Ascending aorta (tissue), 2 donors: ENCODE measurements around the gene ADAM23. TPM values are rescaled to one million over a fixed set of nuclear protein-coding genes. Genes with fewer than 3 reads are reported as not detected.

Source experiments
- DNase-seq, 2 donors: peaks; one replicate each; pipeline ENCODE4 v3.0.0-alpha.2; 2019; ENCODE audit warnings: low spot score in 2 of 2
- H3K27ac ChIP-seq, 2 donors: fragments of 200-600 bp; sonication (generic); one replicate each; pipeline ENCODE4 v1.5.1; 2016 to 2017; ENCODE audit warnings: mild to moderate bottlenecking in 1 of 2
- H3K27me3 ChIP-seq: fragments of 200-600 bp; sonication (generic); one replicate; pipeline ENCODE4 v1.5.1; 2017
- H3K36me3 ChIP-seq, 2 donors: fragments of 200-600 bp; sonication (generic); one replicate each; pipeline ENCODE4 v1.5.1; 2016
- H3K4me1 ChIP-seq, 2 donors: fragments of 200-600 bp; sonication (generic); one replicate each; pipeline ENCODE4 v1.5.1; 2016 to 2017; ENCODE audit warnings: mild to moderate bottlenecking in 1 of 2
- H3K4me3 ChIP-seq, 2 donors: fragments of 200-600 bp; sonication (generic); one replicate each; pipeline ENCODE4 v1.5.1; 2016 to 2017; ENCODE audit warnings: mild to moderate bottlenecking in 1 of 2
- H3K9me3 ChIP-seq, 2 donors: fragments of 200-600 bp; sonication (generic); one replicate each; pipeline ENCODE4 v1.5.1; 2016
- intact Hi-C: fragments of 100-400 bp; cut with DNase I; formaldehyde crosslinking; loops from one replicate; pipeline ENCODE4 v1.15.1; 2023
- total RNA-seq: library from RNA; depleted of rRNA; stranded (reverse); fragments of >200 nt; gene quantifications from one replicate; pipeline ENCODE4 v1.1.0, GENCODE V29; 2016
- TF ChIP-seq, protein P1 (sequence below), 3 experiments: fragments of 200-600 bp in 2 of 3; fragments of 450-650 bp in 1 of 3; sonication (generic) in 2 of 3; IDR thresholded peaks; one replicate each; pipeline ENCODE4 v1.5.1; 2016 to 2019; ENCODE audit warnings: antibody characterized with exemption in 3 of 3, mild to moderate bottlenecking in 1 of 3, moderate library complexity in 1 of 3

ADAM23 gene
- total RNA-seq, 1 donor from 2014 or later = 2.3 TPM

DNA sequence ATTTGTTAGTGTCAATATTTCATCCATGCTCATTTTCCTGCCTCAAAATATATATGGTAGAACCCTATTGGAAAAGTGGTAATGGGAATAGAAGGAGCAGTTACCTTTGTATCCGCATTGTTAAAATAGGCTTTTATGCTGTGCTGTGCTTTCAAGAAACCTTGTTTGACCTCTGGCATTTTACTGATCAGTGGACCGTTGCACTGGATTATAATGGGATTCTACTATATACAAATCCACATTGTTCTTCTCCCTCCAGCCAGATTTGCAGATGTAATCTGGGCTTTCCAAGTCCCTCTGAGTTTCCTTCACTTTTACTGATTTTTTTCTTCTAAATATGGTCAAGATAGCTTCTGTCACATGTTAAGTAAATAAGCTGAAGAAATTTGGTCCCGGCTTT lies 175.7 kb downstream of the ADAM23 start:
- no peak for DNase-seq
- Histone ChIP-seq H3K27me3 (no peaks in the 10 kb centered on the region), H3K4me1 (no peaks in the 10 kb centered on the region), H3K4me3 (no peak overlapping the region), H3K9me3 (no peaks in the 10 kb centered on the region), H3K27ac (no peak overlapping the region), H3K36me3 (no peaks in the 10 kb centered on the region)
- TF ChIP-seq, protein P1, sequence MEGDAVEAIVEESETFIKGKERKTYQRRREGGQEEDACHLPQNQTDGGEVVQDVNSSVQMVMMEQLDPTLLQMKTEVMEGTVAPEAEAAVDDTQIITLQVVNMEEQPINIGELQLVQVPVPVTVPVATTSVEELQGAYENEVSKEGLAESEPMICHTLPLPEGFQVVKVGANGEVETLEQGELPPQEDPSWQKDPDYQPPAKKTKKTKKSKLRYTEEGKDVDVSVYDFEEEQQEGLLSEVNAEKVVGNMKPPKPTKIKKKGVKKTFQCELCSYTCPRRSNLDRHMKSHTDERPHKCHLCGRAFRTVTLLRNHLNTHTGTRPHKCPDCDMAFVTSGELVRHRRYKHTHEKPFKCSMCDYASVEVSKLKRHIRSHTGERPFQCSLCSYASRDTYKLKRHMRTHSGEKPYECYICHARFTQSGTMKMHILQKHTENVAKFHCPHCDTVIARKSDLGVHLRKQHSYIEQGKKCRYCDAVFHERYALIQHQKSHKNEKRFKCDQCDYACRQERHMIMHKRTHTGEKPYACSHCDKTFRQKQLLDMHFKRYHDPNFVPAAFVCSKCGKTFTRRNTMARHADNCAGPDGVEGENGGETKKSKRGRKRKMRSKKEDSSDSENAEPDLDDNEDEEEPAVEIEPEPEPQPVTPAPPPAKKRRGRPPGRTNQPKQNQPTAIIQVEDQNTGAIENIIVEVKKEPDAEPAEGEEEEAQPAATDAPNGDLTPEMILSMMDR (IDR thresholded peaks at IDR 0.05) = no peak
- intact Hi-C loops = no loop called here

DNA sequence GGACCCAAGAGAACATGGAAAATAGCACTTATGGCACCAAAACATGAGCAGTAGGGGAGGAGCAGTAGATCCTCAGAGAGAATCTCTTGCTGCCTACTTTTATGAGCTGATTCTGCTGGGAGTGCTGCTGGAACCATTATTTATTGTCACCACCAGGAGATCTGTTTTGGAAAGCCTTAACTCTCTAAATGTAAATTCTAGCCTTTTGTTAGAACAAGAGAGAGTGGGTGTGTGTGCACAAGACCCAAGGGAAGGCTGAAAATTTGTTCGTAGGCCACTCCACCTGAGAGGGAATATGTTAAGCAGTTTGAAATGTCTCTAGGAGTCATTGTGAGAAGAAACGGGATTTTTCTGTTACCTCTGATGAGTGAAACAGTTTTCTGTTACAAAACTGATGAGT lies 182.8 kb downstream of the ADAM23 start:
- no peak overlapping the region for H3K27ac ChIP-seq
- no peaks in the 10 kb centered on the region for H3K4me1 ChIP-seq
- no peaks in the 10 kb centered on the region for H3K9me3 ChIP-seq
- intact Hi-C loops = no loop called here
- DNase-seq = no peak
- TF ChIP-seq, protein P1 (IDR thresholded peaks at IDR 0.05) = no peak
- no peaks in the 10 kb centered on the region for H3K27me3 ChIP-seq
- H3K4me3 ChIP-seq = no peak overlapping the region
- no peaks in the 10 kb centered on the region for H3K36me3 ChIP-seq

DNA sequence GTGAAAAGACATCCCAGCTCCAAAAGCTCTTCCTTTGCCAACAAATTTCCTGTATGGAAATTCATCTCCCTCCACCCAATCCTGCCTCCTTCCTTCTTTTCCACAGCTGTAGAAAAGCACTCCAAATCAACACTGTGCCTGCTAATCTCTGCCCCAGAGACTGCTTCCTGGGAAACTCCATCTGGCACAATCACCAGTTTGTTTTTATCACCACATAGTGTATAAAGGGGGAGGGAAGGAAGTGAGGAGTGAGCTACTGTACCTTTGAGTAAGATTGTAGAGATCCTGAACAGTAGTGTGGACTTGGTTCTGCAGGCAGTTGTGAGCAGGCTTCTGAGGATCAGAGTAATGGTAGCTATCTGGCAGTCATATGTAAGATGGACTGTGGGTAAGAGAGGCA lies 184.3 kb downstream of the ADAM23 start:
- Histone ChIP-seq H3K27me3 (no peaks in the 10 kb centered on the region), H3K27ac (no peak overlapping the region), H3K9me3 (no peaks in the 10 kb centered on the region), H3K36me3 (no peaks in the 10 kb centered on the region), H3K4me1 (no peaks in the 10 kb centered on the region), H3K4me3 (no peak overlapping the region)
- intact Hi-C loops = no loop called here
- TF ChIP-seq, protein P1 (IDR thresholded peaks at IDR 0.05) = no peak
- no peak for DNase-seq

DNA sequence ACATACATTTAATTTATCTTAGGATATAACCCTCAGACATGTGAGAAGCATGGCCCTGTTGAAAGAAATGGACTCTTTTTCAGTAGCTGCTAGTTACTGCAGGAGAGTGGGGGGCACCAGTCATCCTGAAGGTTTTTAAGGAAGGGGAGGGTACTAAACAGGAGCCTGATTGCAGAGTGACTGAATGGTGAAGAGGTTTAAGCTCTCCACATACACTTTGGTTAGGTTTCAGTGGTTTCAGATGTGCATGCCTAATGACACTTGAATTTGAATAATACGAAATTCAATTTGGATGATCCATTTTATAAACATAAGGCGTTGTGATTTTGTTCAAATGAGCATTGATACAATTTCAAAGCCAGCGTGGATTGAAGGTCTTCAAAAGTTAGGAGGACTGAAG lies 188.0 kb downstream of the ADAM23 start:
- no peak for DNase-seq
- TF ChIP-seq, protein P1 (IDR thresholded peaks at IDR 0.05) = no peak
- no peaks in the 10 kb centered on the region for H3K9me3 ChIP-seq
- H3K36me3 ChIP-seq = no peaks in the 10 kb centered on the region
- no peak overlapping the region for H3K4me3 ChIP-seq
- H3K27ac ChIP-seq = no peak overlapping the region
- intact Hi-C loops = no loop called here
- H3K27me3 ChIP-seq = no peaks in the 10 kb centered on the region
- no peaks in the 10 kb centered on the region for H3K4me1 ChIP-seq

DNA sequence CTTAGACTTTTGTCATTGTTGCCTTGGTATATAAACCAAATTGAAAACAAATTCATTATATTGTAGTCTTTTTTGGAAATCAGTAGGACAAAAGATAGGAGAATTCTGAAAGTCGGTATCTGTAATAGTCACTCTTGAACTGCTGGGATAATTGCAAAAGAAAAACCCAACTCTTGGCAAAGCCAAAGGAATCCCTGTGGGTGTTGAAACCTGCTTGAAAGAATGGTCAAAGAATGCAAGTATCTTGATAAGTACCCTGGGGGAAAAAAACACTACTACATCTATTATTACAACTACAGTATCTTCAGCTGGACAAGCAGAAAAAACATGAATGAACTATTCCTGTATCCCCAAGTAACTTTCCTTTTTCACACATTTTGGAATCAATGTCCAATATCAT lies 191.7 kb downstream of the ADAM23 start:
- H3K9me3 ChIP-seq = no peaks in the 10 kb centered on the region
- H3K36me3 ChIP-seq = no peaks in the 10 kb centered on the region
- DNase-seq = no peak
- no peaks in the 10 kb centered on the region for H3K4me1 ChIP-seq
- no peaks in the 10 kb centered on the region for H3K27me3 ChIP-seq
- no peak overlapping the region for H3K4me3 ChIP-seq
- TF ChIP-seq, protein P1 (IDR thresholded peaks at IDR 0.05) = no peak
- H3K27ac ChIP-seq = no peak overlapping the region
- intact Hi-C loops = no loop called here

DNA sequence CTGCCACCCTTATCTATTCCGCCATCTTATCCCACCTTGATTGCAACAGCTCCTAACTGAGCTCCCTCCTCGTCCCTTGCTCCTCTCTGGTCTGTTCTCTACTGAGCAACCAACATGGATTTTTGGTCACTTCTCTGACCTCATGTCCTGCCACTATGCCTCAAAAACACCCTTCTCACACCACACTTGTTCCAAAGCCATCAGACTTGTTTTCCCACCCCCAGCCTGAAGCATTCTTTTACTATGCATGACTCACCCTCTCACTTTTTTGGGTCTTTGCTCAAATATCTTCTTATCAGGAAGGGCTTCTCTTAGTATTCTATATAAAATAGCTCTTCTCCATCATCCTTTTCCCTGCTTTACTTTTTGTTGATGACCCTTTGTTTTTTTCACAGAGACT lies 196.3 kb downstream of the ADAM23 start:
- intact Hi-C loops = no loop called here
- H3K36me3 ChIP-seq = no peaks in the 10 kb centered on the region
- no peaks in the 10 kb centered on the region for H3K4me1 ChIP-seq
- H3K4me3 ChIP-seq = no peak overlapping the region
- H3K27ac ChIP-seq = no peak overlapping the region
- H3K9me3 ChIP-seq = no peaks in the 10 kb centered on the region
- DNase-seq = no peak
- no peaks in the 10 kb centered on the region for H3K27me3 ChIP-seq
- TF ChIP-seq, protein P1 (IDR thresholded peaks at IDR 0.05) = no peak
